NCI-H2081 treated with DMSO at 0.1 percent for 48 hours (cell line): ENCODE results near the gene NELFA.

Experiments
- DNase-seq: peaks from one replicate; lab custom pipeline; 2025; lab: John Stamatoyannopoulos, UW

Gene NELFA

GRCh38 chr4:1982124-1983052 is 26.4 kb downstream of the NELFA start:
- DNase-seq: no peak

- no peak for DNase-seq
Observed at GRCh38 chr4:1981251-1982058, 27.3 kb downstream of the NELFA start.

GRCh38 chr4:1980561-1981041 is 28.2 kb downstream of the NELFA start:
- DNase-seq: no peak

- no peak for DNase-seq
Observed at GRCh38 chr4:1979477-1980196, 29.1 kb downstream of the NELFA start.

GRCh38 chr4:1978741-1979476 is 29.9 kb downstream of the NELFA start:
- DNase-seq: no peak

GRCh38 chr4:1978226-1978625 is 30.5 kb downstream of the NELFA start:
- DNase-seq: no peak

GRCh38 chr4:1976416-1977352 is 32.1 kb downstream of the NELFA start:
- no peak for DNase-seq

- DNase-seq: no peak
Observed at GRCh38 chr4:1975880-1976279, 32.9 kb downstream of the NELFA start.

GRCh38 chr4:1975391-1975801 is 33.4 kb downstream of the NELFA start:
- DNase-seq: no peak

GRCh38 chr4:1974840-1975239 is 33.9 kb downstream of the NELFA start:
- no peak for DNase-seq

- no peak for DNase-seq
Observed at GRCh38 chr4:1973661-1974060, 35.1 kb downstream of the NELFA start.

GRCh38 chr4:1973218-1973617 is 35.6 kb downstream of the NELFA start:
- no peak for DNase-seq

GRCh38 chr4:1972414-1972813 is 36.4 kb downstream of the NELFA start:
- DNase-seq: no peak

- DNase-seq: no peak
Observed at GRCh38 chr4:1971456-1972200, 37.1 kb downstream of the NELFA start.

- no peak for DNase-seq
Observed at GRCh38 chr4:1970926-1971325, 37.8 kb downstream of the NELFA start.

GRCh38 chr4:1969928-1970723 is 38.6 kb downstream of the NELFA start:
- no peak for DNase-seq

- no peak for DNase-seq
Observed at GRCh38 chr4:1968686-1969295, 40.0 kb downstream of the NELFA start.

GRCh38 chr4:1967512-1968149 is 41.1 kb downstream of the NELFA start:
- no peak for DNase-seq
